ENCODE data around the gene GIPC3. TPM values are rescaled to one million over a fixed set of nuclear protein-coding genes. Genes with fewer than 3 reads are reported as not detected.

The GIPC3 gene
- total and polyA plus RNA-seq, 2 of the 8 experiments (the other 6 are each of a cell fraction or from before 2014, with no cell fraction given) = 1.0 to 1.2 TPM

DNA sequence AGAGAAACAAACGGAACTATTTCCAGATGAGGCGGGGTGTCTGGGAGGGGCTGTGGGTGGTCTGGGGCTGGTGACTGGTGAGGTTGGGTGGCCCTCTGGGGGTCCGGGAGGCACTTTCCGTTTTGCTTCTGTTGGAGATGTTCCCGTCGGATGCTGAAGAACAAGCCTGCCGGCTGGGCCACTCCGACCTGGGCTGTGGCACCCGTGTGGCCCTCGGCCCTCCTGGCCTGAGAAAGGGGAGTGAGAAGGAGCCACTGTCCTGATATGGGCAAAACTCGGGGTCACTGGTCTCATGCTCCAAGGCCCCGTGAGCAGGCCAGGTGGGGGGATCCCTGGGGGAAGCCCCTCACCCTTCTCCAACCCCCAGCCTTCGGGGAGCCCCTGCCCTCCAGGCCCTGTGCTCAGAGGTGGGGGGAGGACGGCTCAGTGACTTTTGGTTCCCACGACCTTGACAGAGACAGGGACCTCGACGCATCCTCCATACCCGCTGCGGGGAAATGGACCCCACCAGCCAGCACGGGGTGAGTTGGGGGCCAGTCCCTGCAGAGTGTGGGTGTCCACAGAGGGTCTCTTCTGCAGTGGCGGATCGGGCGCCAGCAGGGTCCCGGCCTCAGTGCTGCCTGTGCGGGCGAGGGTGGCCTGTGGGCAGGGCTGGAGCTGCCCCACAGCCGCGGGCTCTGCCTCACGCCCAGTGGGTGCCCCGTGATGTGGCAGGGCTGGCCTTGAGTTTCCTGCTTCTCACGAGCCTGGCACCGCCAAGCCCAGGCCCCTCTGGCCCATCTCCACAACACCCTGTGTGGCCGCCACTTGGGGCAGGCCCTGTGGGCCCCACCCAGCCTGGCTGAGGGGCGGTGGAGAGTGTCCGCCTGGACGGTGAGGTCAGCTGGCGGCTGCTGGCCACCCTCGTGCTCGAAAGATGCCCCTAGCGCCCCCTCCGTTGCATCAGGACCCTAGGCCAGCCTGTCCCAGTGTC lies 25.8 kb downstream of the GIPC3 start:
- H3K56ac ChIP-seq (replicated peaks; ENCODE audit: insufficient read length, low read depth, low read length) = no peak overlapping the region
- no peak overlapping the region for H3K23ac ChIP-seq (ENCODE audit: insufficient read length)
- TF ChIP-seq GTF2F1 (IDR thresholded peaks at IDR 0.05; ENCODE audit: borderline replicate concordance, low read depth, low read length) (no peak), RNF2 (IDR thresholded peaks at IDR 0.05; ENCODE audit: borderline replicate concordance, low read depth, low read length, missing control alignments, poor library complexity, severe bottlenecking) (no peak), SP2 (IDR thresholded peaks at IDR 0.05; ENCODE audit: low read length) (no peak), SP1 (IDR thresholded peaks at IDR 0.05; ENCODE audit: low read depth, low read length) (no peak)
- H3K27ac ChIP-seq (ENCODE audit: low read depth, low read length) = no peak overlapping the region
- ChIA-PET CTCF (ENCODE audit: partially characterized antibody) (interaction anchor here (0.9 to 4.0 kb wide), 5 partner anchors 8 to 26 kb away, joined by 3 to 23 read pairs (median 4); partner anchors contain the start of gene GIPC3), POLR2A (ENCODE audit: partially characterized antibody) (no interaction called here)
- H3K9me3 ChIP-seq (ENCODE audit: insufficient read depth in 2 of 2, low read depth in 1 of 2, low read length in 1 of 2) = no peaks in the 10 kb centered on the region
- H3K18ac ChIP-seq (ENCODE audit: extremely low read depth, low read length) = no peak overlapping the region
- FAIRE-seq (no peak), DNase-seq (ENCODE audit: low read depth in 1 of 2, low spot score in 2 of 2) (no peak)
- H3K4me3 ChIP-seq (ENCODE audit: extremely low read depth in 1 of 4, insufficient read depth in 2 of 4, low read depth in 3 of 4, low read length in 4 of 4) = no peak overlapping the region
- H2AK5ac ChIP-seq (ENCODE audit: low read depth, low read length) = no peak overlapping the region
- no peaks in the 10 kb centered on the region; the same call in 1 of the 2 replicates for H3K79me1 ChIP-seq (ENCODE audit: low read depth, low read length)
- H3K36me3 ChIP-seq (ENCODE audit: control insufficient read depth in 2 of 4, insufficient read depth in 4 of 4, low read length in 3 of 4) = peaks cover 0 to 21% (median 3%) of the 10 kb centered on the region in 4 experiments; a peak in 2 of 8 replicates
- H4K8ac ChIP-seq (ENCODE audit: extremely low read depth, insufficient read depth, low read length) = no peak overlapping the region
- H2BK20ac ChIP-seq (ENCODE audit: low read length) = no peak overlapping the region
- peaks cover 14% of the 10 kb centered on the region; the same call in 1 of the 2 replicates for H3K23me2 ChIP-seq (ENCODE audit: low read depth, low read length)
- no peak overlapping the region for H2BK12ac ChIP-seq (ENCODE audit: low read depth, low read length)
- H2BK5ac ChIP-seq (ENCODE audit: low read depth, low read length) = no peak overlapping the region
- H2BK120ac ChIP-seq (replicated peaks; ENCODE audit: low read depth, low read length) = no peak overlapping the region
- H2BK15ac ChIP-seq (ENCODE audit: low read length) = no peak overlapping the region
- H3K79me2 ChIP-seq (ENCODE audit: control insufficient read depth in 1 of 2, insufficient read depth in 2 of 2, low read length in 2 of 2) = no peaks in the 10 kb centered on the region
- H3K4me1 ChIP-seq (replicated peaks in 1 of 4; ENCODE audit: control insufficient read depth in 3 of 4, insufficient read depth in 4 of 4, low read length in 3 of 4) = peaks cover 3 to 12% (median 10%) of the 10 kb centered on the region in 4 experiments
- H4K91ac ChIP-seq (replicated peaks; ENCODE audit: insufficient read length, low read length) = no peak overlapping the region
- H3K4me2 ChIP-seq (ENCODE audit: insufficient read depth in 1 of 2, low read depth in 2 of 2, low read length in 2 of 2) = no peak overlapping the region
- no peak overlapping the region for H3K4ac ChIP-seq (replicated peaks; ENCODE audit: insufficient read length, low read depth, low read length)
- H3K27me3 ChIP-seq (replicated peaks in 1 of 4; ENCODE audit: control insufficient read depth in 3 of 4, extremely low read depth in 1 of 4, insufficient read depth in 3 of 4, low read length in 3 of 4) = peaks cover 0 to 3% (median 1%) of the 10 kb centered on the region in 4 experiments; a peak in 5 of 7 replicates
- no peak overlapping the region for H3K14ac ChIP-seq (ENCODE audit: insufficient read length)
- H4K20me1 ChIP-seq (replicated peaks in 1 of 2; ENCODE audit: control insufficient read depth in 1 of 2, insufficient read depth in 2 of 2, low read length in 2 of 2) = peaks cover 2 to 13% of the 10 kb centered on the region in 2 experiments
- 91% methylated on average over 31 of the region's 41 CpGs; no CpG with 5 or more reads in 1 of the 2 experiments for WGBS, 2 experiments (ENCODE audit: extremely low coverage in 1 of 2, insufficient coverage in 1 of 2, insufficient read length in 1 of 2, insufficient replicate concordance in 2 of 2, low coverage in 1 of 2, low lambda C conversion rate in 2 of 2, missing lambda C conversion rate in 1 of 2)
- H4K5ac ChIP-seq (ENCODE audit: insufficient read length, low read depth, low read length) = no peak overlapping the region
- no peak overlapping the region for H3K9ac ChIP-seq (replicated peaks in 1 of 4; ENCODE audit: extremely low read depth in 1 of 4, low read depth in 3 of 4, low read length in 3 of 4)
- no peak overlapping the region for H2AFZ ChIP-seq (ENCODE audit: low read length)
